ENCODE data around the gene NUDT8.

NUDT8 gene

DNA sequence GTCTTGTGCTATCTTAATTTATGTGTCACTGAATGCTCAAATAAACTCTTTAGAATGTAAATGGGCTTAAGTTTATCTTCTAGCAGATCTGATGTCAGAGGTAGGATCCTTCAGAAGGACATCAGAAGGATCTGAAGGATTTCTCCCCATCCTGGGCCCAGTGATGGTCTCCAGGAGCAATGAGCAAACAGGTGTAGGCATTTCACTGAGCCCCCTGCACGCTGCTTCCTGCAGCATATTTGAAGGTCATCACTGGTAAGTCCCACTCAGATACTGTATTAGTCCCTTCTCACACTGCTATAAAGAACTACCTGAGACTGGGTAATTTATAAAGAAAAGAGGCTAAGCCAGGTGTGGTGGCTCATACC, 41.6 kb downstream of the NUDT8 start:
- no peaks in the 10 kb centered on the region for H3K9me3 ChIP-seq (ENCODE audit: insufficient read depth, low read depth, low read length)
- H2AFZ ChIP-seq (ENCODE audit: low read length) = no peak overlapping the region
- peaks cover 7% of the 10 kb centered on the region for H3K27me3 ChIP-seq (ENCODE audit: insufficient read depth, low read length, poor library complexity, severe bottlenecking)
- H3K9ac ChIP-seq (ENCODE audit: low read depth, low read length, poor library complexity, severe bottlenecking) = no peak overlapping the region
- peak overlapping the region; percentile 99 for H3K4me2 ChIP-seq (ENCODE audit: low read depth, low read length, poor library complexity, severe bottlenecking)
- H3K9me2 ChIP-seq (replicated peaks; ENCODE audit: low read depth, low read length) = no peaks in the 10 kb centered on the region
- peaks cover 45% of the 10 kb centered on the region for H4K20me1 ChIP-seq (ENCODE audit: insufficient read depth, low read length, poor library complexity, severe bottlenecking)
- H3K79me2 ChIP-seq (ENCODE audit: insufficient read depth, low read length) = peaks cover 50% of the 10 kb centered on the region
- peak overlapping the region; percentile 8 for H3K4me3 ChIP-seq (ENCODE audit: low read length, poor library complexity, severe bottlenecking)
- H3F3A ChIP-seq (ENCODE audit: low read depth) = 0 out of 2 replicates have a peak, but pooled peaks cover 5% of the 10 kb centered on the region
- TF ChIP-seq EZH2phosphoT487 (IDR thresholded peaks at IDR 0.05; ENCODE audit: borderline replicate concordance) = no peak
- TF ChIP-seq, protein P1, sequence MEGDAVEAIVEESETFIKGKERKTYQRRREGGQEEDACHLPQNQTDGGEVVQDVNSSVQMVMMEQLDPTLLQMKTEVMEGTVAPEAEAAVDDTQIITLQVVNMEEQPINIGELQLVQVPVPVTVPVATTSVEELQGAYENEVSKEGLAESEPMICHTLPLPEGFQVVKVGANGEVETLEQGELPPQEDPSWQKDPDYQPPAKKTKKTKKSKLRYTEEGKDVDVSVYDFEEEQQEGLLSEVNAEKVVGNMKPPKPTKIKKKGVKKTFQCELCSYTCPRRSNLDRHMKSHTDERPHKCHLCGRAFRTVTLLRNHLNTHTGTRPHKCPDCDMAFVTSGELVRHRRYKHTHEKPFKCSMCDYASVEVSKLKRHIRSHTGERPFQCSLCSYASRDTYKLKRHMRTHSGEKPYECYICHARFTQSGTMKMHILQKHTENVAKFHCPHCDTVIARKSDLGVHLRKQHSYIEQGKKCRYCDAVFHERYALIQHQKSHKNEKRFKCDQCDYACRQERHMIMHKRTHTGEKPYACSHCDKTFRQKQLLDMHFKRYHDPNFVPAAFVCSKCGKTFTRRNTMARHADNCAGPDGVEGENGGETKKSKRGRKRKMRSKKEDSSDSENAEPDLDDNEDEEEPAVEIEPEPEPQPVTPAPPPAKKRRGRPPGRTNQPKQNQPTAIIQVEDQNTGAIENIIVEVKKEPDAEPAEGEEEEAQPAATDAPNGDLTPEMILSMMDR (conservative IDR thresholded peaks at IDR 0.05; ENCODE audit: low read length) = no peak
- peaks cover 28% of the 10 kb centered on the region for H3K4me1 ChIP-seq (ENCODE audit: insufficient read depth, low read length, poor library complexity, severe bottlenecking)
- peaks cover 45% of the 10 kb centered on the region for H3K36me3 ChIP-seq (ENCODE audit: insufficient read depth, low read length)

GRCh38 chr11:67586568-67587250, 43.0 kb downstream of the NUDT8 start:
- Histone ChIP-seq H3K4me3 (ENCODE audit: low read length, poor library complexity, severe bottlenecking) (peak overlapping the region; percentile 92), H3K4me1 (ENCODE audit: insufficient read depth, low read length, poor library complexity, severe bottlenecking) (peaks cover 33% of the 10 kb centered on the region), H3F3A (ENCODE audit: low read depth) (0 out of 2 replicates have a peak, but pooled peaks cover 5% of the 10 kb centered on the region)

GRCh38 chr11:67585911-67586310, 43.8 kb downstream of the NUDT8 start:
- Histone ChIP-seq H3K4me3 (ENCODE audit: low read length, poor library complexity, severe bottlenecking) (peak overlapping the region; percentile 92), H3K9me2 (replicated peaks; ENCODE audit: low read depth, low read length) (no peaks in the 10 kb centered on the region), H3K4me1 (ENCODE audit: insufficient read depth, low read length, poor library complexity, severe bottlenecking) (peaks cover 38% of the 10 kb centered on the region), H3F3A (ENCODE audit: low read depth) (0 out of 2 replicates have a peak, but pooled peaks cover 5% of the 10 kb centered on the region), H4K20me1 (ENCODE audit: insufficient read depth, low read length, poor library complexity, severe bottlenecking) (peaks cover 45% of the 10 kb centered on the region), H2AFZ (ENCODE audit: low read length) (no peak overlapping the region), H3K4me2 (ENCODE audit: low read depth, low read length, poor library complexity, severe bottlenecking) (peak overlapping the region; percentile 99), H3K36me3 (ENCODE audit: insufficient read depth, low read length) (peaks cover 45% of the 10 kb centered on the region), H3K27me3 (ENCODE audit: insufficient read depth, low read length, poor library complexity, severe bottlenecking) (peaks cover 7% of the 10 kb centered on the region), H3K9ac (ENCODE audit: low read depth, low read length, poor library complexity, severe bottlenecking) (peak overlapping the region; percentile 99), H3K9me3 (ENCODE audit: insufficient read depth, low read depth, low read length) (no peaks in the 10 kb centered on the region), H3K79me2 (ENCODE audit: insufficient read depth, low read length) (peaks cover 57% of the 10 kb centered on the region)
- TF ChIP-seq, protein P1 (conservative IDR thresholded peaks at IDR 0.05; ENCODE audit: low read length) = no peak
- no peak for TF ChIP-seq EZH2phosphoT487 (IDR thresholded peaks at IDR 0.05; ENCODE audit: borderline replicate concordance)

More at GRCh38 chr11:67586568-67587250, 43.0 kb downstream of the NUDT8 start:
- Histone ChIP-seq H4K20me1 (ENCODE audit: insufficient read depth, low read length, poor library complexity, severe bottlenecking) (peaks cover 45% of the 10 kb centered on the region), H2AFZ (ENCODE audit: low read length) (no peak overlapping the region), H3K9ac (ENCODE audit: low read depth, low read length, poor library complexity, severe bottlenecking) (peak overlapping the region; percentile 99), H3K27me3 (ENCODE audit: insufficient read depth, low read length, poor library complexity, severe bottlenecking) (peaks cover 7% of the 10 kb centered on the region), H3K79me2 (ENCODE audit: insufficient read depth, low read length) (peaks cover 57% of the 10 kb centered on the region), H3K36me3 (ENCODE audit: insufficient read depth, low read length) (peaks cover 45% of the 10 kb centered on the region), H3K4me2 (ENCODE audit: low read depth, low read length, poor library complexity, severe bottlenecking) (peak overlapping the region; percentile 99), H3K9me3 (ENCODE audit: insufficient read depth, low read depth, low read length) (no peaks in the 10 kb centered on the region), H3K9me2 (replicated peaks; ENCODE audit: low read depth, low read length) (no peaks in the 10 kb centered on the region)
- TF ChIP-seq, protein P1 (conservative IDR thresholded peaks at IDR 0.05; ENCODE audit: low read length) = no peak
- no peak for TF ChIP-seq EZH2phosphoT487 (IDR thresholded peaks at IDR 0.05; ENCODE audit: borderline replicate concordance)
